ENCODE measurements around the gene CRYBA2.

The CRYBA2 gene

GRCh38 chr2:218982586-218983262, 10.5 kb downstream of the CRYBA2 start:
- DNase-seq (ENCODE audit: low spot score), result no peak

GRCh38 chr2:218981881-218982585, 11.2 kb downstream of the CRYBA2 start:
- DNase-seq (ENCODE audit: low spot score) (no peak), FAIRE-seq (no peak)

More at GRCh38 chr2:218982586-218983262, 10.5 kb downstream of the CRYBA2 start:
- FAIRE-seq, result no peak

- no peak for FAIRE-seq
- DNase-seq (ENCODE audit: low spot score), result no peak
Measured at GRCh38 chr2:218981390-218981880, 11.8 kb downstream of the CRYBA2 start.

DNA sequence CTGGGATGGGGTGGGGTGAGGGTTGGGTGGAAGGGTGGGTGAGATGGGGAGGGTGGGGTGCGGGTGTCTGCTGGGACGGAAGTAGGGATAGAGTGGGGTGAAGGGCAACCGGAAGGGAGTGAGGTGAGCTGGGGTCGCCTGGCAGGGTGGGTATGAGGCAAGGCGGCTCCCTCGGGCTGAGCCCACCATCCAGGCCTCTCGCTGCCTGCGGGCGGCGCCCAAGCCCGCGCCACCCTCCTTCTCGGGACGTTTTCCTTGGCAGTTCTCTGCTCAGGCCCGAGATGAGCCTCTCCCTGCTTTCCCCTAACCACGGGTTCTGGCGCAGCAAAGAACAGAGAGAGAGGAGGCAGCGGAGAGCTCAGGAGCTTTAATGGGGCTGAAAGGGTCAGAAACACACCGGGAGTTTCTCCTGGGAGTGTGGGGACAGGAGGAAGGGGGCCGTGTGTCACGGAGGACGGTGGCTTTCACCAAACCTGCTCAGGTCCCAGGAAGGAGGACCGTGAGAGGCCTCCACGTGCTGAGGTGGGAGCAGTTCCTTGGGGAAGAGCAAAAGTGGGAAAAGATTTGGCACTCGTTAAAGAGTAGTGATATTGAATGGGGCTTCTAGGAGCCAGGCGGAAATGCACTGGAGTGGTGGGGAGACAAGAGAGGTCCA, 12.4 kb downstream of the CRYBA2 start:
- no peak for FAIRE-seq

DNA sequence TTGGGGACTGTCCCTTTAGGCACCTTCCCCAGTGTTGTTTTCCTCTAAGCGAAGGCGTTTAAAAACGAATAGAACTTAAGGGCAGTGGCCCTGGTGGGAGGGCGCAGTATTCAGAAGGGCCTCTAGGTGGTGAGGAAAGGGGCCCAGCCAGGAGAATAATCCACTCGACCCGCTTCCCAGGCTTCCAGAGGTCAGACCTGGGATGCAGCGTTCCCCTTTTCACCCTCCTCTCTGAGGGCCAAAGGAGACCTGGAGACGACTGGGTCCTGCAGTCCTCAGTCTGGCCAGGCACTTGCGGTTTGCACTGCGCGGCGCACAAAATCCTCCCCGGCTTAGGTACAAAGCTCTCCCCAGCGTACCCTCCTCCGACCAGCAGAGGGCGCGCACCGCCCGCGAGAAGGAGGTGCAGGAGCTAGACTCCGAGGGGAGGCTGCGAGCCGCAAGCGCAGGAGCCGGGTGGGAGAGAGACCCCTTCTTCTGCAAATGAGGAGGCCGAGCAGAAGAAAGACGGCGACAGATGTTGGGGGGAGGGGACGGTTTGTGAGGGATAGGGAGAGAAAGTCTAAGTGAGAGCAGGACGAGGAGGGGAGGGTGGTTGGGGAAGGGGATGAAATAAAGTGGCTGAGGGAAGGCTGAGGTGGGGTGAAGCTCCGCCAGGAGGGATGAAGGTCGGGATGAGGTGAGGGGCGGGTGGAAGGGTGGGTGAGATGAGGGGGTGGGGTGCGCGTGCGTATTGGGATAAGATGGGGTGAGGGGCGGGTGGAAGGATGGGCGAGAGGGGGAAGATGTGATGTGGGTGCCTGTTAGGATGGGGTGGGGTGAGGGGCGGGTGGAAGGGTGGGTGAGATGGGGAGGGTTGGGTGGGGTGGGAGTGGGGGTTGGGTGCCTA, 13.1 kb downstream of the CRYBA2 start:
- peak; percentile 9 for FAIRE-seq

More for the DNA sequence above, 12.4 kb downstream of the CRYBA2 start:
- no peak for DNase-seq (ENCODE audit: low spot score)

DNA sequence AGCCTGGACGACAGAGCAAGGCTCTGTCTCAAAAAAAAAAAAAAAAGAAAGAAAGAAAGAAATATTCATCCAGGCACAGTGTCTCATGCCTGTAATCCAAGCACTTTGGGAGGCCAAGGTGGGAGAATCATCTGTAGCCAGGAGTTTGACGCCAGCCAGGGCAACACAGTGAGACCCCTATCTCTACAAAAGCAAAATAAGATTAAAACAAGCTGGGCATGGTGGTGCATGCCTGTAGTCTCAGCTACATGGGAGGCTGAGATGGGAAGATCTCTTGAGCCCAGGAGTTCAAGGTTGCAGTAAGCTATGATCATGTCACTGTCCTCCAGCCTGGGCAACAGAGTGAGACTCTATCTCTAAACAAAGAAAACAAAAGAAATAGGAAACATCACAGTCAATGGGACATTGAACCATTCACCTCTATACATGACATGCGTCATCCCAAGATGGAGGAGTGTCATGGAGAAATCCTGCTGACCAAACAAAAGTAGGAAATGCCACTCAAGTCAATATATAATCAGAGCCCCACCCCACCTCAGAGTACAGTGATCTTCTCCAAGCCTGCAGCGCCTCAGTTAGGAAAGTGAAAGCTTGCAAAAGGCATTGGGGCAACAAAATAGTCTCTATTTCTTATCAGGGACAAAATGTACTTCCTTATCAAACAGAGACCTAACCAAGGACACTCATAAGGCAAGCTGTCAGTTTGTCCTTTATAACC, 18.0 kb downstream of the CRYBA2 start:
- no peak for FAIRE-seq
- no peak for DNase-seq (ENCODE audit: low spot score)

More for the DNA sequence above, 13.1 kb downstream of the CRYBA2 start:
- peak; percentile 88 for DNase-seq (ENCODE audit: low spot score)

GRCh38 chr2:218970894-218971293, 22.3 kb downstream of the CRYBA2 start:
- no peak for FAIRE-seq
- no peak for DNase-seq (ENCODE audit: low spot score)

DNA sequence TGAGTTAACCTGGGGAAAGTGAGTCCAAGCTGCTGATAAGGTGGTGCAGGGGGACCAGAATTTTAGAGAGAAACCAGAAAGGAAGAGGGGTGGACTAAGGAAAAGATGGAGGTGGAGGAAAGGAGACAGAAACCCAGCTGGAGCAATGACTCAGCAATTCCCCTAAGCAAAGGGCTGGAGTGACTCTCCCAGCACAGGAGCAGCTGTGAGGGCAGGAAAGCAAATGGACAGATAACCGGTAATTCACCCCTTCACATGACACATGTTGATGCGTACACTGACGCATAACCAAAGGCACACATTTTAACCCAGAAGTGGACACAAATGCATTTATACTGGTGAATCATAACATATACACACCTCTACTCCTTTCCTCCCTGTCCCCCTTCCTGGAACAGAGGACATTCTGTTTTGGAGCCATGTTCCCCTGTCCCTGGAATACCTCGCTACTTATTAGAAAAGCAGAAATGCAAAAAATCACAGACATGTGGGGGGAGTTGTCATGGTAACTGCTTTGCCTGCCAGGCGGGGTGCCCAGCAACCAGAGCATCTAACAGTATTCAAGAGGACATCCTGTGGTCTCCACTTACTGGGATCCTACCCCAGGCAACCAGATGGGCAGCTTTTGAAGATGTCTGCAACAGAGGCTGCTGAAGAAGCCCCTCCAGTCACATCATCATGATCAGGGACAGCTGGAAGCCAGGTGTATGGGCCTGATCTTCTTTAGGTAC, 29.0 kb downstream of the CRYBA2 start:
- DNase-seq (ENCODE audit: low spot score), result peak; percentile 73
- no peak for FAIRE-seq

GRCh38 chr2:218963601-218964000, 29.6 kb downstream of the CRYBA2 start:
- DNase-seq (ENCODE audit: low spot score) (no peak), FAIRE-seq (no peak)

- FAIRE-seq, result peak; percentile 91
Measured at GRCh38 chr2:218962859-218963492, 30.2 kb downstream of the CRYBA2 start.

DNA sequence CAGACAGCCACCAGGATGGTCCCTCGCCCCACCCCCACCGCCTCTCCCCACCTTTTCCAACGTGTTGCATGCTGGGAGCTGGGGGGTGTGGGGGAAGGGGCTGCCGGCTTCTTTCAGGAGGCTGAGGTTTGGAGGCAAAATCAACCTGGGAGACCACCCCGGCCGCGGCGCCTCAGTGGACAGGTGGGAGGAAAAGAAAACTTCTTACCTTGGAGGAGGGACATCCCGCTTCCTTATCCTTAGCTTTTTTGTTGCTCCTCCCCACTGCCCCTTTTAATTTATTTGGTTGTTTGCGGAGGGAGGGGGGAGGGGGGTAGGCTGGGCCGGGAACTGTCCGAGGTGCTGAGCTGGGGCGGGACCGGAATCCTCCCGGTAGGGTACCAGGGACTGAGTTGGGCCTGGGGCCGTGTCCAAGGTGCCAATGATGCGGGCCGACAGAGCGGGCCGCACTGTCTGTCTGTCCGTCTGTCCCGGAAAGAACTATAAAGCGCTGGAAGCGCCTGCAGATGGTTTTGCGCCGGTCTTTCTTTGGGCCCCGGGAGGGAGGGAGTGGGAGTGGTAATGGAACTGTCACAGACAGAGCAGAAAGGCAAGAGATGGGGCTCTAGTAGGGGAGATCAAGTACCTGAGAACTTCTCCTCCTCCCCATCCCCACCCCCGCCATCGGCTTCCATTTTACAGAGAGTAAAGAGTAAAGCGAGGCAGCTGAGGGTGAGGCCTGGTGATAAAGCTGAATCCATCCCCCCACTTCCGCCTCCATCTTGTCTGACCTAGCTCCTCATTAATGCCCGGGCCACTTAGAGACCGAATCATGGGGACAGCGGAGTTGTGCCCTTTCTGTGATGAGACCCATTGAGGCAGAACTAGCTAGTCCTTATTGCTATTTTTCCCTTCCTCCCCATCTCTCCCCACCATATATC, 31.3 kb downstream of the CRYBA2 start:
- DNase-seq (ENCODE audit: low spot score), result peak; percentile 73
- no peak for FAIRE-seq

More at GRCh38 chr2:218962859-218963492, 30.2 kb downstream of the CRYBA2 start:
- DNase-seq (ENCODE audit: low spot score), result peak; percentile 96

DNA sequence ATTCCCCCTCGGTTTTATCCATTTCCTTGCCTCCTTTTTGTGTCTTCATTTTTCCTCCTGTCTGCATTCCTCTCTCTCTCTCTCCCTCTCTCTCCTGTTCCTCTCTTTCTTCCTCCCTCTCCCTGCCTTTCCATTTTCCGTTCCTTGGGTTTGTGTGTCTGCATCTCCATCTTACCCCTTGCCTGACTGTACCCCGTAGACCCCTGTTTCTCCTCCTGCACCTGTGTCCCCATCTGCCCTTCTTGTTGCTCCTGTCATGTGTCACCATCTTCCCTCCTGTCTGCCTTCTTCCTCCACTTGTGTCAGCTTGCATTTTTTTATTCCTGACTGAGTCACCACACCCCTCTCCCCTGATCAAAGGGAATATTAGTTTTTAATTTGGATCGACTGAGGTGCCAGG, 32.0 kb downstream of the CRYBA2 start:
- FAIRE-seq, result no peak
- DNase-seq (ENCODE audit: low spot score), result no peak

DNA sequence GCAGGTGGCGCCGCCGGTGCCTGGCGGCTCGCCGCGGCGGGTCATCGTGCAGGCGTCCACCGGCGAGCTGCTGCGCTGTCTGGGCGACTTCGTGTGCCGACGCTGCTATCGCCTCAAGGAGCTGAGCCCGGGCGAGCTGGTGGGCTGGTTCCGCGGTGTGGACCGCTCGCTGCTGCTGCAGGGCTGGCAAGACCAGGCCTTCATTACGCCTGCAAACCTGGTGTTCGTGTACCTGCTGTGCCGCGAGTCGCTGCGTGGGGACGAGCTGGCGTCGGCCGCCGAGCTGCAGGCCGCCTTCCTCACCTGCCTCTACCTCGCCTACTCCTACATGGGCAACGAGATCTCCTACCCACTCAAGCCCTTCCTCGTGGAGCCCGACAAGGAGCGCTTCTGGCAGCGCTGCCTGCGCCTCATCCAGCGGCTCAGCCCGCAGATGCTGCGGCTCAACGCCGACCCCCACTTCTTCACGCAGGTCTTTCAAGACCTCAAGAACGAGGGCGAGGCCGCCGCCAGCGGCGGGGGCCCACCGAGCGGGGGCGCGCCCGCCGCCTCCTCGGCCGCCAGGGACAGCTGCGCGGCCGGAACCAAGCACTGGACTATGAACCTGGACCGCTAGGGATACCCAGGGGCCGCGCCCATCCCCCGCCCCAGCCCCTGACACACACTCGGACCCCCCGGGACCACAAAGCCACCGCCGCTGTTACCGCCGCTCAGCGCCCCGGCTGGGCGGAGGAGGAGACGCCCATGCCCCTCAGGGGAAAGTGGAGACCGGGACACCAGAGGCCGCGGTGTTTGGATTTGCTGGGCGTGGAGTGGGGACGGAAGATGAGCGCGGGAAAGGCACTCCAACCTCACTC, 32.7 kb downstream of the CRYBA2 start:
- peak; percentile 40 for FAIRE-seq
- DNase-seq (ENCODE audit: low spot score), result no peak

DNA sequence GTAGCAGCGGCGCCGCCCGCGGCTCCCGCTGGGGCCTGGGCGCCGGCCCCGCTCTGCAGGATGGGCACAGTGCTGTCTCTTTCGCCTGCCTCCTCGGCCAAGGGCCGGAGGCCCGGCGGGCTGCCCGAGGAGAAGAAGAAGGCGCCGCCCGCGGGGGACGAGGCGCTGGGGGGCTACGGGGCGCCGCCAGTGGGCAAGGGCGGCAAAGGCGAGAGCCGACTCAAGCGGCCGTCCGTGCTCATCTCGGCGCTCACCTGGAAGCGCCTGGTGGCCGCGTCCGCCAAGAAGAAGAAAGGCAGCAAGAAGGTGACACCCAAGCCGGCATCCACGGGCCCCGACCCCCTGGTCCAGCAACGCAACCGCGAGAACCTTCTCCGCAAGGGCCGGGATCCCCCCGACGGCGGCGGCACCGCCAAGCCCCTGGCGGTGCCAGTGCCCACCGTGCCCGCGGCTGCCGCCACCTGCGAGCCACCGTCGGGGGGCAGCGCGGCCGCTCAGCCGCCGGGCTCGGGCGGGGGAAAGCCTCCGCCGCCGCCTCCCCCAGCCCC, 33.4 kb downstream of the CRYBA2 start:
- FAIRE-seq, result no peak

DNA sequence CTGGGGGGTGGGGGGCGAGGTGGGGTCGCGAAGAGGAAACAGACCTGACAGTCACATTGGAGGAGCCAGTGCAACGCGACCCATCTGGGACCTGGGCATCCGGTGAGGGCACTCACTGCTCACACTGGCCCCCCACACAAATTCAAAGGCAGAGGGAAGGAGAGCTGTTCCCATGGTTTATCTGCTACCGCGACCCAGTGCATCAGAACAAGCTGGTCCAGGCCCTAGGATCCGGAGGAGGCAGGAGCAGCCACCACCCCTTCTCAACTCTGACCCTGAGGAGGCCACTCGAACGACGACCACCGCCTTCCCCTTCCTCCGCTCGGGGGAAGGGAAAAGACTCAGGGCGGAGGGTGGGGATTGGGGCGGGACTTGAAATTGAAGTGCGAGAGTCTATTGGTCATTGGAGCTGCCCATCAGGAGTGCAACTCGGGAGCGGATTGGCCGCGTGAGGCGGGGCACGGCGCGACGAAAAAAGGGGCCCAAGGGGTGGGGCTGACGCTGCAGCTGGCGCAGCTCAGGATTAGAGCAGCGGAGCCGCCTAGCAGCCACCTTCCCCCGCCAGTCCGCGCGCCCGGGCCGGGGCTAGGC, 34.0 kb downstream of the CRYBA2 start, which contains the start of gene CDK5R2:
Gene CDK5R2, plus strand, starts transcription at position 526 of the 591 bp plus-strand sequence. CDS start 155 bp downstream, outside the sequence.
- no peak for FAIRE-seq

More for the DNA sequence above, 33.4 kb downstream of the CRYBA2 start:
- DNase-seq (ENCODE audit: low spot score), result no peak

DNA sequence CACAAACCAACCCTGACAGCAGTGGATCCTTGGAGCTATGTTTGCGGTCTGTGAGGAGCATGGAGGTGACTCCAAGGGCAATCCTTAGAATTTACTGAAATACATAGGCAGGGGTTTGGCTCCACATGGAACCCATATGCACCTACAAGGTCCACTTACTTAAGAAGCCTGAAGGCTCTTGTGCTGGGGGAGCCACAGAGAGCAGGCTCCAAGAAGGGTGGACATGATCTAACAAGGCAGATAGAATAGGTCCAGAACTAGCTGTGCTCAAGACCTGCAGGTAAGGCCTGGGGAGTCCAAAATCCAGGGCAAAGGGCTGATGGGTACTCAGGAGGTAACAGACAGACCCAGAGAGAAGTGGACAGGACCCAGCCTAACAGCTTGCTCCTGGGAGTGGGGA, 34.9 kb downstream of the CRYBA2 start:
- no peak for DNase-seq (ENCODE audit: low spot score)
- FAIRE-seq, result no peak

More for the DNA sequence above, 34.0 kb downstream of the CRYBA2 start, which contains the start of gene CDK5R2:
- peak; percentile 99 for DNase-seq (ENCODE audit: low spot score)

All from urothelium cell line (cell line).